HCT116 (cell line): ENCODE measurements around the gene GAP43.

Experiments used
- EGR1 ChIP-seq: IDR thresholded peaks from 2 replicates; pipeline ENCODE4 v1.6.1; 2012; ENCODE audit warnings: low read depth
- EZH2phosphoT487 ChIP-seq: fragments of 200-600 bp; IDR thresholded peaks from 2 replicates; pipeline ENCODE4 v1.6.1; 2018; ENCODE audit warnings: antibody characterized with exemption, borderline replicate concordance
- POLR2A ChIP-seq: IDR thresholded peaks from 2 replicates; pipeline ENCODE4 v1.7.0; 2011; ENCODE audit warnings: borderline replicate concordance; ENCODE audit not compliant: insufficient read depth, insufficient read length; ENCODE audit errors: extremely low read depth
- POLR2AphosphoS5 ChIP-seq: IDR thresholded peaks from 2 replicates; pipeline ENCODE4 v1.6.1; 2011; ENCODE audit warnings: mild to moderate bottlenecking, low read depth, low read length, moderate library complexity
- SRF ChIP-seq: IDR thresholded peaks from 2 replicates; pipeline ENCODE4 v1.6.1; 2012; ENCODE audit warnings: low read depth
- TF ChIP-seq, protein P1 (sequence below), 3 experiments: fragments of 200-600 bp in 1 of 3; sonication (generic) in 1 of 3; IDR thresholded peaks in 2 of 3; conservative IDR thresholded peaks in 1 of 3; 2 replicates each; pipeline ENCODE4 v1.5.1; 2012 to 2017; ENCODE audit warnings: low read depth in 2 of 3, low read length in 2 of 3, antibody characterized with exemption in 1 of 3, borderline replicate concordance in 1 of 3, control low read depth in 1 of 3, mild to moderate bottlenecking in 1 of 3, mixed read lengths in 1 of 3, mixed run types in 1 of 3, moderate library complexity in 1 of 3; ENCODE audit not compliant: insufficient read depth in 1 of 3

GRCh38 chr3:115602194-115602593, 21.1 kb upstream of the GAP43 start:
- no peak for TF ChIP-seq EGR1
- TF ChIP-seq, protein P1, sequence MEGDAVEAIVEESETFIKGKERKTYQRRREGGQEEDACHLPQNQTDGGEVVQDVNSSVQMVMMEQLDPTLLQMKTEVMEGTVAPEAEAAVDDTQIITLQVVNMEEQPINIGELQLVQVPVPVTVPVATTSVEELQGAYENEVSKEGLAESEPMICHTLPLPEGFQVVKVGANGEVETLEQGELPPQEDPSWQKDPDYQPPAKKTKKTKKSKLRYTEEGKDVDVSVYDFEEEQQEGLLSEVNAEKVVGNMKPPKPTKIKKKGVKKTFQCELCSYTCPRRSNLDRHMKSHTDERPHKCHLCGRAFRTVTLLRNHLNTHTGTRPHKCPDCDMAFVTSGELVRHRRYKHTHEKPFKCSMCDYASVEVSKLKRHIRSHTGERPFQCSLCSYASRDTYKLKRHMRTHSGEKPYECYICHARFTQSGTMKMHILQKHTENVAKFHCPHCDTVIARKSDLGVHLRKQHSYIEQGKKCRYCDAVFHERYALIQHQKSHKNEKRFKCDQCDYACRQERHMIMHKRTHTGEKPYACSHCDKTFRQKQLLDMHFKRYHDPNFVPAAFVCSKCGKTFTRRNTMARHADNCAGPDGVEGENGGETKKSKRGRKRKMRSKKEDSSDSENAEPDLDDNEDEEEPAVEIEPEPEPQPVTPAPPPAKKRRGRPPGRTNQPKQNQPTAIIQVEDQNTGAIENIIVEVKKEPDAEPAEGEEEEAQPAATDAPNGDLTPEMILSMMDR (IDR thresholded peaks at IDR 0.05 in 2 of 3, conservative IDR thresholded peaks at IDR 0.05 in 1 of 3; ENCODE audit: borderline replicate concordance in 1 of 3, insufficient read depth in 1 of 3, low read depth in 2 of 3, low read length in 2 of 3), result no peak
- no peak for TF ChIP-seq POLR2AphosphoS5
- TF ChIP-seq SRF, result no peak
- TF ChIP-seq EZH2phosphoT487, result no peak
- no peak for TF ChIP-seq POLR2A
